GM04504 (cell line): ENCODE data around the gene ASTN2.

Experiments used
- DNase-seq: peaks from one replicate; pipeline ENCODE4 v3.0.0-alpha.2; 2012; ENCODE audit warnings: low read depth

Gene ASTN2

DNA sequence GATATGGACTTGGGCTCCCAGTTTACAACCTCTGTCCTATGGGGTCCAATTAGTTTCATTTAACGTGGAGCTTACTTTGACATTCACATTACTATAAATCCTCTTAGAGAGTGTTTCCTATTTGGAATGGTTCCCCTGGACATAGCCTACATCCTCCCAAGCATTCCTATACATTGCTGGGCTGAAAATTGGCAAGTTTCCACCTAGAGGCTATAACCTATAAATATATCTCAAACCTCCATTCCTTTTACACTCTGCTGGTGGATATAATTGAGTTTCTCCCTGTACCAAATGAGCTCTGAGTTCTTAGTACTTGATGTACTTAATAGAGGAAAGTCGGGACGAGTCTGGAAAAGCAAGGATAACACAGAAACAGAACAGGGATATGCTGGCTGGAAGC is 172.8 kb downstream of the ASTN2 start:
- no peak for DNase-seq

- DNase-seq: no peak
These were observed 175.4 kb downstream of the ASTN2 start for GRCh38 chr9:117239428-117239827.

GRCh38 chr9:117234103-117234502 is 180.8 kb downstream of the ASTN2 start:
- no peak for DNase-seq

DNA sequence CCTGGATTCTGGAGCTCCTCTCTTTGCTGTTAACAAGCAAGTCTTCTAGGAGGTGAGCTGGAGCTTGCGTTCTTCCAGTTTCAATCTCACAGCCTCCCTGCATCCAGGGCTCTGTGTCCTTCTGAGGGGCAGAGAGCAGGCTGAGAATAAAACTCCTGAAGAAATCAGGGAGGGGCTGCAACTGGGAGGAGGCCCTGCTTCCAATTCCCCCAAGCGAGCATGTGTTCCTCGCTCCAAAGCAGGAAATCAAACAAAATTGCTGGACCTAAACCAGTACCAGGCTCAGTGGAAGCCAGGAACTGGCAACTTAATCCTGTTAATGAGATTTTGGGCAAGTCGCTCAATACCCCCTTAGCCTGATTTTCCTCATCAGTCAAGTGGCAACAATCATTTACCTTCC is 181.8 kb downstream of the ASTN2 start:
- DNase-seq: no peak

- DNase-seq: no peak
These were observed 182.6 kb downstream of the ASTN2 start for GRCh38 chr9:117232281-117232680.

- DNase-seq: no peak
These were observed 183.8 kb downstream of the ASTN2 start for GRCh38 chr9:117231012-117231411.

GRCh38 chr9:117224695-117225094 is 190.2 kb downstream of the ASTN2 start:
- no peak for DNase-seq

- DNase-seq: no peak
These were observed 195.9 kb downstream of the ASTN2 start for GRCh38 chr9:117218951-117219350.

- DNase-seq: no peak
These were observed 200.4 kb downstream of the ASTN2 start for GRCh38 chr9:117214416-117214815.

- DNase-seq: no peak
These were observed 203.6 kb downstream of the ASTN2 start for GRCh38 chr9:117211280-117211679.

- DNase-seq: no peak
These were observed 209.1 kb downstream of the ASTN2 start for GRCh38 chr9:117205806-117206205.

- DNase-seq: no peak
These were observed 209.9 kb downstream of the ASTN2 start for GRCh38 chr9:117204971-117205370.

DNA sequence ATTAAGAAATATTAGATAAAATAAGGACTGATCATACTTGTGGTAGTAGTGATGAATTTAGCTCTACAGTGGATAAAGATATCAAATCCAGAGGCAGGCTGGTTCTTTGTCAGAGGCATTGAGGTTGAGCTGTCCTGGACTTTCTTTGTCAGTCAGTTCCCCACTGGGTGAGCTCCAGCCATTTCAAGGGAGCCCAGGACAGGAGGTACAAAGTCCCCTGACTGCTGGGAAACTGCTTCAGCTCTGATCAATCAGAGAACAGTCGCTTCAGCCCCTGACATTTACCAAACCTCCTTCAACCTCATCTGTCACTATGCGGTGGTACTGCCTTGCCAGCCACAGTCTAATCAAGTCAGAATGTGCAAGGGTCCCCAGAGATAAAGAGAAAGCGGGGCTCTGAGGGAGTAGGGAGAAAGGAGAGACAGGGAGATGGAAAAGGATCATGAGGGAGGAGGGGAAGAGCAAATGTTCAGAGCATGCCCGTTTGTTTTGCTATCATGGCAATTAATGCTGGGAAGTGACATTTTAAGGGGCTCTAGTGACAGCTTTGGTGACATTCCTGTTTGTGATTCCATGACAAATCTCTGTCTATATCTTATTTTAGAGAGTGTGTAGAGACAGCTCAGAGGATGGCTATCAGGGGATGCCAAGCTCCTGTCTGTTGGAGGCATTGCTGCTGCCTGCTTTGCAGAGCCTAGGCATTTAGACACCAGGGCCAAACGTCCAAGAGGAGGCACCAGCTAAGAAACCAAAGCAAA is 223.2 kb downstream of the ASTN2 start:
- no peak for DNase-seq

DNA sequence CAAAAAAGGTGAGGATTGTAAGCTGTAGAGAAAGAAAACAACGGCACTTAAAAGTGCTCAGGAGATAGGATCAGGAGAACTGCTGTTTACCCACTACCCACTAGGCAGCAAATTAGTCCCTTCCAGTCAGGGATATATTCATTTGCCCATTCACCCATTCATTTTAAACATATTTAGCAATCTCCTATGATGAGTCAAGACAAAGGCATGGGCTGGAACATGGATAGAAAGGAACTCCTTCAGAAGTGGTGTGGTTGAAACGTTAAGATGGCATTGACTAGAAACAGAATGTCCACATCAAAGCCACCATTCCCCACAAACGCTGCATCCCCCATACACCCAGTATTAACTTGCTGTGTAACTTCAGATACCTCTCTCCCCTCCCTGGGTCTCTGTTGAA is 225.7 kb downstream of the ASTN2 start:
- DNase-seq: no peak

GRCh38 chr9:117188394-117188793 is 226.5 kb downstream of the ASTN2 start:
- DNase-seq: no peak

DNA sequence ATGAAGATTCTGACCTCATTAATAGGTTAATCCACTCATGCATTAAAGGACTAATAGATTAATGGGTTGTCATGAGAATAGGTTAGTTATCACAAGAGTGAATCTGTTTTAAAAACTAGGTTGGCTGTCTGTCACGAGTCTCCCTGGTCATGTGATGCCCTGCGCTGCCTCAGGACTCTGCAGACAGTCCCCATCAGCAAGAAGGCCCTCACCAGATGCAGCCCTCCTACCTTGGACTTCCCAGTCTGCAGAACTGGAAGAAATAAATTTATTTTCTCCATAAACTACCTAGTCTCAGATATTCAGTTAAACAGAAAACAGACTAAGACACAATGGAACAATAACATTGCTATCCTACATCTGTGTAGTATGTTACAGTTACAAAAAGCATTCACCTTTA is 227.4 kb downstream of the ASTN2 start:
- no peak for DNase-seq

GRCh38 chr9:117184173-117184572 is 230.7 kb downstream of the ASTN2 start:
- DNase-seq: no peak

DNA sequence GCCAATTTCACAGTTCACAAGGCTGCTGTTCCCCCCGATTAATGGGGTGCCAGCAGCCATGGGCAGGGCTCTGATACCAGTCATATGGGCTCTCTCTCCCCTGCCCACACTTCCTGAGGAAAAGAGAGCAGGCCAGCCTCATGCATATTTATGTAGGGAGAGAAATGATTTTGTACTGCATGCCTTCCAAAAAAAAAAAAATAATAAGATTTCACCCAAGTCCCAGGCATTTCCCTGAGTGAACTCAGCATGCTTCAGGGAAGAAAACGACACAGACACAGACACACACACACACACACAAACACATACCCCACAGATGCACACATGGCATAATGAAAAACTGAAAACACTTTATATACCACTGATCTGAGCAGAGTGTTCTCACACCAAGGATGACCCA is 232.8 kb downstream of the ASTN2 start:
- DNase-seq: no peak

- no peak for DNase-seq
These were observed 233.9 kb downstream of the ASTN2 start for GRCh38 chr9:117180896-117181445.

GRCh38 chr9:117178596-117179375 is 236.1 kb downstream of the ASTN2 start:
- DNase-seq: no peak

DNA sequence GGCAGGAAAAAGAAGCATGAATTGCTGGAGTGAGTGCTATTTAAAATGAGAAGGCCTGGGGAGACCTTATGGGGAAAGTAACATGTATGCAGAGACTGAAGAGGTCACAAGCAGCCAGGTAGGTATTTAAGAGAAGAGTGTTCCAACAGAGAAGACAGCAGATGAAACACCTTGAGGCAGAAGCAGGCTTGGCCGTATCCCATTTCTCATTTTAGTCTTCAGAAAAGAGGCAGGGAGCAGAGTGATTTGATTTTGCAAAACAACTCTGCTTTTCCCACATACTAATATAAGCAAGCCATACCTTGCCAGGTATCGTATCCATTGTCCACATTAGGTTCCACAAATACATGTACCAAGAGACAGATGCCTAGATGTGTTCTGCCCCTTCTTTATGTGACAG is 244.3 kb downstream of the ASTN2 start:
- DNase-seq: no peak

DNA sequence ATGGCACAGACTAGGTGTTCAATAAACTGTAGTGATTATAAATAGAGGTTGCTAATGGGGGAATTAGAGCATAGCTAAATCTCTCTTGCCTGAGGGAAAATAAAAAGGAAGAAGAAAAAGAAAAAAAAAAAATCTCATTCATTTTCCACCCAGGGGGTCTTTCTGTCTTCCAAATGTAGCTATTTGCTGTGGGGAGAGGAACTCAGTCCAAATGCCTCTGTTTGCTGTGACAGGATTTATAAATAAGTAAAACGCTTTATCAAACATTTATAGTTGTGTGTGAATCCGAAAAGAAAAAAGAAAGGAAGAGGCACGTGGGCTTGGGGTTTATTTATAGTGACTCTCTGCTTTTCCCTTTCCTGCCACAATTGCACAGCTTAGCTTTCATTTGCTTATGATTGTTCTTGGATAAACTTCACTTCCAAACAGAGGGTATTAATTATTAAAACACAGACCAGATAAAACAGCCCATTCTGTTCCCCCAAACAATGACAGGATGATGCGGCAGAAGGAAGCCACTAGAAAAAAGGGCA is 245.7 kb downstream of the ASTN2 start:
- no peak for DNase-seq

DNA sequence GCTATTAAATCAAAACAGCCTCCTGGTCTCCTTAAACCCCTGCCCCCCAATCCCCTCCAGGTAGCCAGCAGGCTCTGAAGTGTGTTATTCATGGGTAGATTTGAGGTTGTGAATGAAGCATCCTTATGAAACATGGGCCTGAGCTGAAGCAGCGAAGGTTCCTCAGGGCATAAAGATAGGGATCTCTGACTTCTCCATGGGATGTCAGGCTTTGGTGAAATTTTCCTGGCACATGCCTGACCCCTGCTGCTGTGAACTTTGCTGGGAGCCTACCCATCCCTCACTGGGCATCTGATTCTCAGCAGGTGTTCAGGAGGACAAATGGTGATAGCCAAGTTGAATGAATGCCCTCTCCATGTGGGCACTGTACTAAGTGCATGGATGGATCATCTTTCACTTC is 250.3 kb downstream of the ASTN2 start:
- DNase-seq: no peak
